GM19351 (cell line): ENCODE measurements around the gene KCNJ9.
"Not testable (repeated sequence)": the region's sequence is repeated elsewhere in the genome, so short reads cannot be mapped to it uniquely, and the experiment has no call there.

Experiments used
- ATAC-seq: cut with Tn5 transposase; IDR thresholded peaks from one replicate; pipeline ENCODE4 v1.9.1; 2021; ENCODE audit warnings: mild to moderate bottlenecking, moderate library complexity; ENCODE audit not compliant: unreplicated experiment

The KCNJ9 gene

GRCh38 chr1:160101717-160102522 lies 20.6 kb downstream of the KCNJ9 start:
- no peak for ATAC-seq

- ATAC-seq: no peak
Measured at GRCh38 chr1:160103658-160104408, 22.5 kb downstream of the KCNJ9 start.

DNA sequence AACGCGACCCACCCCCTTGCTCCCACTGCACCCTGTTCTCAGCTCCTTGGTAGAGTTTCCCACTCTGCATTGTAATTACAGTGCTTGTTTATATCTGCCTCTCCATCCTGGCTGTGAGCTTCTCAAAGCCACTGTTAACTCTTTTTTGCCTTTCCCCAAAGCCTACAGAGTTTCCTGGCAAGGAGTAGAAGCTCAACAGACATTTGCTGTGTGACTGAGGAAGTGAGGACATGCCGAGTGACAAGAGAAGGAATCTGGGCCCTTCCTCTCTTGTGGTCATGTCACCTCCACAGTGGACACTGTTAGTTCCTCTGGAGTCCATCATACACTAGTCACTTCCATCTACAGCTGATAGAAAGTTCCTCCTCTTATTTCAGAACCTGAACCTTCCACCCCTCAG lies 23.1 kb downstream of the KCNJ9 start:
- ATAC-seq: no peak

GRCh38 chr1:160105155-160105554 lies 23.8 kb downstream of the KCNJ9 start:
- ATAC-seq: no peak

- no peak for ATAC-seq
Measured at GRCh38 chr1:160107512-160107911, 26.2 kb downstream of the KCNJ9 start.

- no peak for ATAC-seq
Measured at GRCh38 chr1:160108888-160109662, 27.7 kb downstream of the KCNJ9 start.

DNA sequence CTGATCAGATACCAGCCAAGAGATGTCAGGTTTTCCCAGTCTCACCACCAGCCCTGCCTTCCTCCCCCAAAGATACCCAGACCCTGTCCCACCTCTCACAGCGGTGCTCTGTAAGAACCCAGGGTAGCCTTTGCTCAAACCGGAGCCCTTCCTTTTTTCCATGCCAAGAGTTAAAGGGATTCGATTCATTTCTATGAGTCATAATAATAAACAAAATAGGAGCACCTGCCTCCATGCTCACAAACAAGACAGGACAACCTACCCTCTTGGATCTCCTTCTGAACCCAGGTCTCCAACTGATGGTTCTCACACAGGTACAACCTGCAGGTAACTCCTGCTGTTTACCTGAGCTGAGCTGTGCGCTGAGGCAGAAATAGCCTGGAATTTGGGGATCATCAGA lies 28.3 kb downstream of the KCNJ9 start:
- no peak for ATAC-seq

GRCh38 chr1:160111462-160111861 lies 30.1 kb downstream of the KCNJ9 start:
- ATAC-seq: not testable (repeated sequence)

DNA sequence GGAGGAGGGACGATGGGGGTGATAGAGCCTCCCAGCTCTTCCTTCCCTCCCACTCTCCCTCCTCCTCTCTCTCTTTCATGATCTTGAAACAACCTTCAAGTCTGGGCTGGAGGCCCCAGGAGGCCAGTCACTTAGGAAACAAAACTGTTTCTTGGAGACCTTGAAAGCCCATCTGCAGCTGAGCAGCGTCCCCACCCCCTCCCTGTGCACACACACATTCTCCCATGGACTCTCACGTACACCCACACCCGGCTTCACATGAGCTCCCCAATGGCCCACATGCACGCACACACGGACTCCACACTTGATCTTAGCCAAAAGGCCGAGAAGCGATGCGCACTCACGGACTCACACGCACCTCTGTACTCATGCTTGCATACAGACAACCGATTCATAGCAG lies 31.0 kb downstream of the KCNJ9 start:
- no peak for ATAC-seq

DNA sequence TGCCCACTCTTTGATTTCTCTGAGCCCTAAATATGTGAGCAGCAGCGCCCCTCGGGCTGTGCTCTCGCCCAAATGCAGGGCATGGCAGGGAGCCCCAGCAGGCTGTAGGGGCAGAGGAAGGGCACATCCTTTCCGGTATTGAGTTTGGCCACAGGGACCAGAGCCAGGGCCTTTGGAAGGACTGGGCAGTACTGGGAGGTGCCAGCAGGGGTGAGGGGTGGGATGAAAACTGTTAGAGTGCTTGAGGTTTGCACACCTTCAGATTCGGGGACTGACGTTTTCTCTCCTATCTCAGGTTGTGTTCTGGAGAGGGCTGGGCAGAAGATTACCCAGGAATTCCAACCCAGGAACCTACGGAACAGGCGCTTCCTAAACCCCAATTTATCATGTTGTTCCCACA lies 32.1 kb downstream of the KCNJ9 start:
- no peak for ATAC-seq

- ATAC-seq: no peak
Measured at GRCh38 chr1:160114085-160114484, 32.7 kb downstream of the KCNJ9 start.

DNA sequence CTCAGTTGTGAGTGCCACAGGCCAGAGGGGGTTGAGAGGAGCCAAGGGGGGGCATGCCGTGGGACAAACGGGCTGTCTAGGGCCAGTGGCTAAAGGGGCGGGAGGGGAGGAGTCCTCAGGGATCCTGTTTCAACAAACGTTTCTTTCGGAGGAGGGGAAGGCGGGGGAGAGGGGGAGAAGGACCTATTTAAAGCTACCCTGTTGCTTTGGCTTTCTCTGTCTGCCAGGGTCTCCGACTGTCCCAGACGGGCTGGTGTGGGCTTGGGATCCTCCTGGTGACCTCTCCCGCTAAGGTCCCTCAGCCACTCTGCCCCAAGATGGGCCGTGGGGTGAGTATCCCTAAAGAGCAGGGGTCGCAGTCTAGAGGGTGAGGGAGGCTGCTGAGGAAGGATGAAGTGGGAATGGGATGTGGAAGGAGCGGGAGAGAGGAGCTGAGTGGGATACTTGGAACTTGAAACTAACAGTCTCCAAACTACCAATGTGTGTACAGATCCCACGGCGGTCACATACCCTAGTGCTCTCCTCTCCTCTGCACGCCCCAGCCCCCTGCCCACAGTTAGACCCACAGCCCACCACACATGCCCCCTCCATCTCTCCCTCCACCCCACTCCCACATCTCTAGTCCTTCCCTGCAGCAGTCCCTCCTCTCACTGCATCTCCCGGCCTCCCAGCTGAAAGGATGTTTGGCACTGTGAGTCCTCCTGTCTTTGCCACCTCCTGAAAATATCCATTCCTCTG lies 34.4 kb downstream of the KCNJ9 start, which contains the start of gene ATP1A2:
Gene ATP1A2, plus strand, starts transcription at position 215 of the 738 bp plus-strand sequence. Its CDS starts 103 bp downstream, at position 318.
- ATAC-seq: no peak

DNA sequence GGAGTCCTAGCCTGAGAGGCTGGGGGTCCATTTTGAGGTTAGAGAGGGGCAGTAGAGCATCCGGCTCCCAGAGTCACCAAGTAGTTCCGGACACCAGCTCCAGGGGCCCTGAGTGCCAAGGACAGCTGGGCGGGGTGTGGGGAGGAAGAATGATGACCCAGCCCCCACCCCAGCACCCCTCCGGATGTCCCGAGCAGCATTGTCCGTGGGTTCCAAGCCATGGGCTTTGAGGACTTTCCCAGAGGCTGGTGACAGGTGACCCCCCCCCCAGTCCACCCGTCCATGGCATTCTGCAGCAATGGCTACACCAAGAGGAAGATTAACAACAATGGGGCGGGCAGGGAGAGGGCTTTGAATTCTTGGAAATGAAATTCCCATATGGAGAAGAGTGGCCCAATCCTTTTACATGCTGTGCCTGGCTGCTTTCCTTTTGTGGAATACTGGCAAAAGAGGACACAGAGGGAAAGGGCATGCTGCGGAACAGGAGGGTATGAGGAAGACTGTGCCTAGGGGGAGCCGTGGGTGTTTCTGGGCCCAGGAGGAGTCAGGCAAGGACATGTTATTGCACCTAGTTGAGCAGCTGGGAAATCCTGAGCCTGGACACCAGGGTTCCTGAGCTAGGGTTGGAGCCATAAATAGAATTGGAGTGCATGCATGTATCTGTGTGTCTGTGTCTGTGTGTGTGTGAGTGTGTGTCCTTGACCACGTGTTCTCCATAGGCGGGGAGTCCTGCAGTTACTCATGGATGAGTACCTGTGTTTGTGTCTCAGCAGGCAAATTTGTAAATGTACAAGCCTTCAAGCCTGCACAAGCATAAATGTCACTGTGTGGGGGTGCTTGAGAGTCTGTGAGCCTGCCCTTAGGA lies 35.2 kb downstream of the KCNJ9 start:
- no peak for ATAC-seq

DNA sequence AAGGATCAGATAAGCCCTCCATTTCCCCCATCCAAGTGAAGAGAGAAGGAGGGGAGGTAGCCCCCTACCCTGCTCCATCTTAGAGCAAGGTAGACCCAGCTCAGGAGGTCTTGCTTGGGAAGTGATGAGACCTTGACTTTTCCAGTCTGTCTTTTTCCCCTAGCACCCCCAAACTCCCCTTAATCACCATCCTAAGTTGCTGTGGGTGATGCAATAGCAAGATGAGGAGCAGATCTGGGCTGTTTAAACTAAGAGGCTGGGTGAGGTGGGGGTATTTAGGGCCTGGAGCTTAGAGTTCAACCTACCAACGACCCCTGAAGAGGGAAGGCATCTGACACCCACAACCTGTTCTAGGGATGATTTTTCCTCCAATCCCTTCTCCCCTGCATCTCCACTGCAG lies 36.0 kb downstream of the KCNJ9 start:
- no peak for ATAC-seq

- ATAC-seq: no peak
Measured at GRCh38 chr1:160117709-160118183, 36.4 kb downstream of the KCNJ9 start.

DNA sequence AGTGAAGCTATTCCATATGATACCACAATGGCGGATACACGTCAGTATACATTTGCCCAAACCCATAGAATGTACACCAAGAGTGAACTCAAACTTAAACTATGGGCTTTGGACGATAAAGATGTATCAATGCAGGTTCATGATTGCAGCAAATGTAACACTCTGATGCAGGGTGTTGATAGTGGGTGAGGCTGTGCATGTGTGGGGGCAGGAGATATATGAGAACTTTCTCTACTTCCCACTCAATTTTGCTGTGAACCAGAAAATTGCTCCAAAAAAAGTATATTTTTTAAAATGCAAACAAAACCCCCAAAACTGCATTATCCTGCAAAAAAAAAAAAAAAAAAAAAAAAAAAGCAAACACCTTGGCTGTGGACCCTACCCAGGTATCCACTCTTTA lies 37.6 kb downstream of the KCNJ9 start:
- ATAC-seq: no peak

- no peak for ATAC-seq
Measured at GRCh38 chr1:160120797-160121196, 39.5 kb downstream of the KCNJ9 start.

DNA sequence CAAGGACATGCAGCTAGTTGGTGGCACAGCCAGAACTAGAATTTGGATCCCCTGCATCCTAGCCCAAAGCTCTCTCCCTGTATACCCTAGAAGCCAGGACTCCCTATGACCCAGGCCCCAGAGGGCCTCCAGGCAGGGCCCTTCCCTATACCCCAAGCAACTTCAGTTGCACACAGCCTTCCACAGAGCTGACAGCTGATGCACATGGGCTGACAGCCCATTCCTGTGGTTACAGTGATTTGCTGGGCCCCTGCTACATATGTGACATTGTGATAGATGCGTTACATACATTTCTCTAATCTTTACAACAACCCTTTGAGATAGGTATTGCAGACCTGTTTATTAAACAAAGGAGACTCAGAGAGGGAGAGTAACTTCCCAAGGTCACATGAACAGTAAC lies 40.0 kb downstream of the KCNJ9 start:
- ATAC-seq: no peak

GRCh38 chr1:160122978-160123495 lies 41.7 kb downstream of the KCNJ9 start:
- no peak for ATAC-seq
